Measurements from ENCODE around the gene SMCP.

SMCP gene

DNA sequence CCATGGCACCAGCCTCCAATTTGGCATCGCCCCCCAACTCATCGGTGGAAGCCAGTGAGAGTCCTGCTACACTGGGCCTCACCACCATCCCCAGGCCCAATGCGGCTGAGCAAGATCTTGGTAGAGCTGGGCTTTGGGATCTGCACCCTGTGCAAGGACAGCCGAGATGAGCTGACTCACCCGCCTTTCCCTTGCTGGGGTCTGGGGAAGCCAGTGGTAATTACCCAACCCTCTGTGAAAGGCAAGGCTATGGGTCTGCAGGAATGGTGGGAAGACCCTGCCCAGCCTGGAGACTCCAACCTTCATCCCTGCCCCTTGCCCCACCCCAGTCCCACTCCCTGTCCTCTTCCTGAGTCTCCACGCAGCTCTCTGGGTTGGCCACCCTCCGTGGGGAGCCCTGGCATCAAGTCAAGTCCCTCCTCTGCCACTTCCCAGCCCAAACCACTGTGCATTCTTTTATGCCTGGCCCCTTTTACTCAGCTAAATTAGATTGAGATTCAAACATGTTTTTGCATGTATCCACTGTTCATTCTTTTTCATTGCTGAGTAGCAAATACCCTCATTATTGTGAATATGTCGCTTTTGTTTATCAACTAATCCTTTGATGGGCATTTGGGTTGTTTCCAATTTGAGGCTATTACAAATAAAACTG is 8.8 kb downstream of the SMCP start:
- no peak for DNase-seq

DNA sequence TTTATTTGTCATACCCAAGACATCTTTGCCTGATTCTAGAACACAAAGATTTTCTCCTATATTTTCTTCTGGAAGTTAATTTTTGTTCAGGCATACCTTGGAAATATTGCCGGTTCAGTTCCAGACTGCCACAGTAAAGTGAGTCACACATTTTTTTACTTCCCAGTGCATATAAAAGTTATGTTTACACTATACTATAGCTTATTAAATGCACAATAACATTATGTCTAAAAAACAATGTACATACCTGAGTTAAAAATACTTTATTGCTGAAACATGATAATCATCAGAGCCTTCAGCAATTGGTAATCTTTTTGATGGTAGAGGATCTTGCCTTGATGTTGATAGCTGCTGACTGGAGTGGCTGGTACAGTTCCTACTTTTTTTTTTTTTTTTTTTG is 10.0 kb downstream of the SMCP start:
- DNase-seq = no peak

DNA sequence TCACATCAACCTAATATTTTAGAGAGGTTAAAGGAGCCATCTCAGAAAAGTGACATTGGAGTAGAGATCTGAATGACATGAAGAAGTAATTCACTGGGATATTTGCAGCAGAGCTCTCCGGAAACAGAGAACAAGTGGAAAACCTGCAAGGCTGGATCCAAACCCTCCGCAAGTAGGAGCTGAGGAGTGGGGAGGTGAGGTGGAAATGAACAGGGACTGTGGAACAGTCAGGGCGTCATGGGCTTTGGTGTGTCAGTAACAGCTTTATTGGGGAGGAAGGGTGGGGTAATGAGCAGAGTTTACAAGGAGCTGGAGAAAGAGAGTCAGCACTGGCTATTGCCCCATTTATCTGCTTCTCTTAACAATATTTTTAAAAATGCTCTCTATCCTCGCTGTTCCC is 20.9 kb downstream of the SMCP start:
- DNase-seq = no peak

GRCh38 chr1:152899883-152900282 is 21.8 kb downstream of the SMCP start:
- DNase-seq = no peak

DNA sequence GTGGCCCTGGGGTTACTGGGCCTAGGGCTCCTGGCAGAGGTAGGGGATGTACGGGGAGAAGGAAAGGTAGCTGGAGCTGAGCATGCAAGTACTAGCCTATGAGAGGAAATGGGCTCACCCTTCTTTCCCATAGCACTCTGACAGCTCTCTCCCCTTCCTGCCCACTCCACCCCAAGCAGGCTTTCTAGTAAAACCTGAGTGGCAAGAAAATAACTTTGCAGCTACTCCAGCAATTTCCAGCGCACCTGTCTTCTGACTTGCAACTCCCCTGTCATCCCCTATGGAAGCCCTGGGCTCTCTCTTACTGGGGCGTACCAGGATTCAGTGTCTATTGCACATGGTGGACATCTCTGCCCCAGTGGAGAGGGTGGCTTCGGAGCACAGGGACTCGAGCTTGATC is 23.5 kb downstream of the SMCP start:
- no peak for DNase-seq

DNA sequence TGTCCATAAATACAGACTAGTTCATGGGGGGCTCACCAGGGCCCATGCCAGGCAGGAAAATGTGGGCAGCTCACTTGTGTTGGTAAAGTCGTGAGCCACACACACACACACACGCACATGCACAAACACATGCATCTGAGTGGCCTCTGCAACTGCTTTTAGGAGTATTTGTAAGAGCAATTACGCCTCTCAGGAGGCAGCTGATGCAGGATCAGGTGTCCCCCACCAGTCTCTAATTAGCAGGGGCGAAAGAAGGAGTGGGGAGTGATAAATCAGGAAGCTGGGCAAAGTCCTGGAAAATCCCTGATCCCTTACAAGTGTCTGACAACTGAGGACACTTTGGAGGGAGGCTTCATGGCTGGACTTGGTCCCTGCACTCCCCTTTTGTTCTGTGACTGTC is 24.5 kb downstream of the SMCP start:
- no peak for DNase-seq

DNA sequence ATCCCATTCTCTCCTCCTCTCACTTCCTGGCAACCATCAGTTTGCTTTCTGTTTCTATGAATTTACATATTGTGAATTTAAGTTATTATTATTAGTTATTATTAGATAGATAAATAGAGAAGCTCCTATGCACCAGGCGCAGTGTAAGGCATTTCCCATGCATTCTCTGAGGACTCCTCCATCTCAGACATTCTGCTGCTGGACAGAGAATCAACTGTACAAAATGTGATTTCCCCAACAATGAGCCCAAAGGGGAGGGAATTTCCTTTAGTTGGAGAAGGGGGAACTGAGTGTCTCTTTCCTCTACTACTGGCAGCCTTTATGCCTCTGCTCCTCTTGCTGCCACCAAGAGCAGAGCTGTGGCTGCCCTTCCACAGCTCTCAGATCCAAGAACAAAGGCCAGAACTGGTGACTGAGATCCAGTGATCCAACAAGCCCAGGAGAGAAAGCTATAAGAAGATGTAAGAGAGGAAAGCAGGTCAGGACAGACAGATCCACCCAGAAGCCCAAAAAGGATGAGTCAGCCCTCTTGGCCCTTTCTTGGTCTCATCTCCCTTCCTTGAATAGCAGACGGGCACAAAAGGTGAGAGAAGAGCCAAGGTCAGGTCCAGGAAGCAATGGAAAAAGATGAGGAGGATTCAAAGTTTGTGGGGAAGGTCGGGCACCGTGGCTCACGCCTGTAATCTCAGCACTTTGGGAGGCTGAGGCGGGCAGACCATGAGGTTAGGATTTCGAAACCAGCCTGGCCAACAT is 26.7 kb downstream of the SMCP start:
- DNase-seq = no peak

GRCh38 chr1:152906023-152906565 is 28.0 kb downstream of the SMCP start:
- no peak for DNase-seq

GRCh38 chr1:152907686-152908601 is 29.8 kb downstream of the SMCP start, which contains the start of gene IVL:
IVL (plus strand) TSS chr1:152908546; CDS start chr1:152909798, 1,252 bp downstream.
- no peak for DNase-seq

- no peak for DNase-seq
Measured at GRCh38 chr1:152909206-152909605, 31.1 kb downstream of the SMCP start.

DNA sequence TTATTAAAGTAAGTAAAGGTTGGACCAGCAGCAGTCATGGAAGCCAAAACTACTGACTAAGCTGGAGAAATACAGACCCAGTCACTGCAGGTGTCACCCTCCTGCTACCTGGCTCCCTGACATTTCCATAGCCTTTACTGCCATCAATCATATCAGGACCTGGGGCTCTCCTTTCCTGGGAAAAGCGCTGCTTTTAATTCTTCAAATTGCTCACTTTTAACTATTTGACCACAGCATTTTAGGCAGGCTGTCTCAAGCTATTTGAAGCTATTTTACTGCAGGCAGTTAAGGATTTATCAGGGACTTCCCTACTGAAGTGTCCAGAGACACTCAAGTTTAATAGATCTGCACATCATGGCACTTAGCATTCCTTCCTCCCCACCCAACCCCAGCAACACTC is 34.3 kb downstream of the SMCP start:
- no peak for DNase-seq

DNA sequence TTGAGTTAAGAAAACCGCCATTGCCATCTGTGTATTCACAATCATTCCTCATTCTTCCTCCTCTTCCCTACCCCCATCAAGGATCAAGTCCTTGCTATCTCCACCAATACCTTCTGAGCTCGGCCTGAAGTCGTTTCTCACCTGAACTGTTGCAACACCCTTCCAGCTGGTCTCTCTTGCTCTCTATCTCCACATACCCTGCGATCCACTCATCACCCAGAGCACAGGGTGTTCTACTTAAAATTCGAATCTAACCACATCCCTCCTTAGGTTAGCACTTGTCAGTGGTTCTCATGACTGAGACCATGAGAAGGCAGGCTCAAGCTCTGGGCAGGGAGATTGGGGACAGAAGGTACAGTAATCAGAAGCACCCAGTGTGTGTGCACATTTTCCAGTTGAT is 34.8 kb downstream of the SMCP start:
- DNase-seq = no peak

GRCh38 chr1:152917794-152918193 is 39.7 kb downstream of the SMCP start:
- no peak for DNase-seq

- no peak for DNase-seq
Measured at GRCh38 chr1:152919071-152919470, 40.9 kb downstream of the SMCP start.

- DNase-seq = no peak
Measured at GRCh38 chr1:152924191-152924590, 46.1 kb downstream of the SMCP start.

GRCh38 chr1:152926091-152926490 is 48.0 kb downstream of the SMCP start:
- DNase-seq = no peak

GRCh38 chr1:152928671-152929070 is 50.5 kb downstream of the SMCP start:
- DNase-seq = no peak

- no peak for DNase-seq
Measured at GRCh38 chr1:152932170-152932811, 54.2 kb downstream of the SMCP start.

DNA sequence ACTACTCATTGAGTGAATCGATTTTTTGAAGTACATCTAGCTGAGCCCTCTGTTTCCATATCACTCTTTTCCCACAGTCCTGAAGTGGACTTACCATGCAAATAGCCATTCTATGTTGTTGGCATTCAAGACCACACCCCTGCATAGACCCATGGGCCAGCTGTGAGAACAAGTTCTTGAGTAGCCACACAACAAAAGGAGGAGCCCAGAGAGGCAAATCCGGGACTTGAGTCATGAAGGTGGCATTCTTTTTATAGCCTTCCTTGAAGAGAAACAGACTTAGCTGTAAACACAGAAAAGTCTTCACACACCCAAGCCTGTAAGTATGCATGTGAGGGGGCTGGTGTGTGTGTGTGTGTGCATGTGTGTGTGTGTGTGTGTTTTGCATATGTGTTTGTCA is 55.1 kb downstream of the SMCP start:
- DNase-seq = no peak
